Measurements from ENCODE around the gene ADAMTSL1. TPM values are rescaled to one million over a fixed set of nuclear protein-coding genes. Genes with fewer than 3 reads are reported as not detected.

The ADAMTSL1 gene
- total RNA-seq, 1 experiment from 2014 or later: 1.2 TPM

DNA sequence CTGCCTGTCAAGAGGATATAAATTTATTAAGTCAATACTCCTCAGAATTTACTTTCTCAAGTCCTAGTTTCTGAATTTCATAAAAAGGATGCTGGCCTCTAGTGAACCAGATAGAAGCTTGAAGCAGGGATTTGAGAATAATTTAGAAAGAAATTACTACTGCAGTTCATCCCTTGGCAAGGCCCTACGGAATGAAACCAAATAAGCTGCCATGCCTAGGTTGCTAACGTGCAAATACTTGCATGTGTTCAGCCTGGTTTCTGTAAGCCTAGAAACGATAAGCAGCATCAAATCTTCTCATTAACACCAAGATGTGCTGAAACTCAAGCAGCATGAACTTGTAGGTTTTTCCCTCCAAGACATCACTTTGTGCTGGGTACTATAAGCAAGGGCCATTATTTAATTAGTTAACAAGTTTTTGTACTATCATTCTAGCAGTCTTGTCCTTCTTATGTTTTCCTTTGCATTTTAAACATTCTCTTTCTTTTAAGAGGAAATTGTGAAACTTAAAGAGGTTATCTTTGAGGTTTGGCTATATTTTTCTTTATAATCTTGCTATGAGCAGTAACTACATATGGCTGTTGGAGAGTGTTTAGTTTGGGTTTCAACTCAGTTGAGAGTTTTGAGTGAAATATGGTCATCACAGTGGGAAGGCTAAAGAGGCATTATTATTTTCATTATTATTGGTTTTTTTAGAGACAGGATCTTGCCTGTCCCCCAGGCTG, 71.8 kb downstream of the ADAMTSL1 start:
- Histone ChIP-seq H4K8ac (replicated peaks; ENCODE audit: insufficient read length, low read depth, low read length) (no peak overlapping the region), H2AK5ac (ENCODE audit: insufficient read length, low read length) (no peak overlapping the region), H3K27me3 (ENCODE audit: insufficient read depth, low read length) (no peaks in the 10 kb centered on the region), H2BK5ac (ENCODE audit: insufficient read length, low read length) (no peak overlapping the region), H3K4ac (ENCODE audit: low read depth, low read length) (no peak overlapping the region), H4K91ac (ENCODE audit: insufficient read length, low read depth, low read length) (no peak overlapping the region), H3K4me1 (ENCODE audit: insufficient read depth, low read length) (no peaks in the 10 kb centered on the region), H3K56ac (ENCODE audit: insufficient read length, low read depth, low read length) (no peak overlapping the region), H2BK120ac (ENCODE audit: low read depth, low read length, poor library complexity, severe bottlenecking) (no peak overlapping the region), H3T11ph (ENCODE audit: low read length) (no peak overlapping the region), H2BK20ac (ENCODE audit: low read depth, low read length, poor library complexity, severe bottlenecking) (no peak overlapping the region), H3K9ac (ENCODE audit: extremely low read depth, insufficient read length, low read length) (no peak overlapping the region), H3K23me2 (ENCODE audit: insufficient read length, low read depth, low read length, poor library complexity, severe bottlenecking) (no peaks in the 10 kb centered on the region), H4K20me1 (ENCODE audit: control insufficient read depth, insufficient read depth, insufficient read length) (no peaks in the 10 kb centered on the region), H3K4me2 (ENCODE audit: insufficient read depth, insufficient read length, low read length) (no peak overlapping the region), H3K23ac (ENCODE audit: insufficient read length, low read depth, low read length) (no peak overlapping the region), H3K79me2 (ENCODE audit: insufficient read depth, low read length) (no peaks in the 10 kb centered on the region), H3K18ac (ENCODE audit: insufficient read length, low read depth, low read length) (no peak overlapping the region), H2BK15ac (ENCODE audit: low read depth, low read length) (no peak overlapping the region), H3K9me3 (ENCODE audit: control insufficient read depth, low read depth, low read length) (no peaks in the 10 kb centered on the region), H3K79me1 (ENCODE audit: insufficient read depth, low read depth, low read length, poor library complexity, severe bottlenecking) (no peaks in the 10 kb centered on the region), H4K5ac (ENCODE audit: insufficient read length, low read depth, low read length) (no peak overlapping the region), H3K14ac (ENCODE audit: insufficient read depth, low read length) (no peak overlapping the region), H2BK12ac (ENCODE audit: insufficient read length, low read depth, low read length) (no peak overlapping the region), H3K27ac (ENCODE audit: insufficient read length, low read depth, low read length) (no peak overlapping the region), H2AFZ (ENCODE audit: low read length) (no peak overlapping the region)
- TF ChIP-seq CTCF (conservative IDR thresholded peaks at IDR 0.05): no peak
- Mint-ChIP-seq H3K27me3 (ENCODE audit: low read depth) (no peaks in the 10 kb centered on the region), H3K36me3 (ENCODE audit: insufficient read depth in 1 of 3, low read depth in 3 of 3) (no peaks in the 10 kb centered on the region), H3K9me3 (no peaks in the 10 kb centered on the region), H3K4me3 (no peak overlapping the region), H3K27ac (no peak overlapping the region), H3K4me1 (peaks cover 4 to 5% of the 10 kb centered on the region in 2 experiments; a peak in 2 of 4 replicates)
- no CpG with 5 or more reads among the region's 3 CpGs for WGBS (ENCODE audit: extremely low coverage, insufficient read length, low lambda C conversion rate)
- DNase-seq: no peak

All from H9 (cell line).